Right cardiac atrium (tissue), 5 donors: ENCODE results near the gene AAGAB. TPM values are rescaled to one million over a fixed set of nuclear protein-coding genes. Genes with fewer than 3 reads are reported as not detected.

Experiments
- ATAC-seq, 2 donors: fragments of 200-7000 bp; cut with Tn5 transposase; one replicate each; pipeline versions ENCODE4 v1.8.0 to v1.9.1; 2020; ENCODE audit warnings: moderate library complexity in 2 of 2, mild to moderate bottlenecking in 1 of 2
- DNase-seq, 3 donors: peaks; one replicate each; pipeline ENCODE4 v3.0.0-alpha.2; 2020
- H3K27ac ChIP-seq: one replicate; pipeline ENCODE4 v1.5.1; 2013; ENCODE audit warnings: mild to moderate bottlenecking, low read length, control low read depth, moderate library complexity
- H3K27me3 ChIP-seq: one replicate; pipeline ENCODE4 v1.6.1; 2013; ENCODE audit not compliant: control insufficient read depth, insufficient read depth
- H3K4me1 ChIP-seq: one replicate; pipeline ENCODE4 v1.6.1; 2013; ENCODE audit warnings: low read length; ENCODE audit not compliant: control insufficient read depth, insufficient read depth
- H3K4me3 ChIP-seq: one replicate; pipeline ENCODE4 v1.5.1; 2013; ENCODE audit warnings: low read length, control low read depth
- H3K9me3 ChIP-seq: one replicate; pipeline ENCODE4 v1.6.1; 2013; ENCODE audit warnings: low read length; ENCODE audit not compliant: control insufficient read depth
- WGBS: extraction: QIAGEN DNeasy Blood & Tissue Kit; methylation state at CpG from one replicate; pipeline ENCODE4 v1.1.7; 2013; 5-methylcytosine and 5-hydroxymethylcytosine counted together
- intact Hi-C, 4 donors: fragments of 100-400 bp; cut with DNase I; formaldehyde crosslinking; loops; one replicate each; pipeline versions ENCODE4 v1.11.0 to v1.14.0; 2022 to 2023
- polyA plus RNA-seq: library from polyadenylated mRNA; stranded (reverse); fragments of 200-250 nt; gene quantifications from one replicate; pipeline ENCODE4 v1.2.3, GENCODE V29; 2013
- total RNA-seq, 4 donors: library from RNA; stranded (reverse); fragmentation: NEBNext Ultra II Directional; extraction: Animal tissue kit (Norgen Biotek cat#: 25700); gene quantifications; one replicate each; pipeline ENCODE4 v1.2.1, GENCODE V29; 2021
- donor health status: healthy with polysubstance abuse.
- donor health status: DM: no; HTN: yes; CAD: no.
- donor health status: DM: no; HTN: no; CAD: no.
- donor health status: DM: no; HTN: yes; CAD: no; lungs with severe emphysema.
- donor health status: DM: yes; HTN: yes; CAD: no.

AAGAB gene
- total and polyA plus RNA-seq, 5 donors: 9.3 to 34.1 (median 20.7) TPM

- Histone ChIP-seq H3K9me3 (no peaks in the 10 kb centered on the region), H3K27me3 (no peaks in the 10 kb centered on the region), H3K4me3 (no peak overlapping the region), H3K27ac (no peak overlapping the region), H3K4me1 (no peaks in the 10 kb centered on the region)
- intact Hi-C loops: no loop called here
- WGBS: 69% methylated on average over 1 of the region's 1 CpG
- DNase-seq (no peak), ATAC-seq (no peak)
Measured at GRCh38 chr15:67228286-67228685, 26.2 kb downstream of the AAGAB start.

- ATAC-seq (no peak), DNase-seq (no peak)
- no peaks in the 10 kb centered on the region for H3K4me1 ChIP-seq
- no peaks in the 10 kb centered on the region for H3K9me3 ChIP-seq
- no peak overlapping the region for H3K4me3 ChIP-seq
- intact Hi-C loops: no loop called here
- no peaks in the 10 kb centered on the region for H3K27me3 ChIP-seq
- H3K27ac ChIP-seq: no peak overlapping the region
- WGBS: 95% methylated on average over 1 of the region's 1 CpG
Measured at GRCh38 chr15:67227846-67228245, 26.6 kb downstream of the AAGAB start.

GRCh38 chr15:67227431-67227830, 27.0 kb downstream of the AAGAB start:
- intact Hi-C loops: no loop called here
- Histone ChIP-seq H3K4me3 (no peak overlapping the region), H3K4me1 (no peaks in the 10 kb centered on the region), H3K9me3 (no peaks in the 10 kb centered on the region), H3K27ac (no peak overlapping the region), H3K27me3 (no peaks in the 10 kb centered on the region)
- ATAC-seq (no peak), DNase-seq (no peak)
- WGBS: 93% methylated on average over 1 of the region's 1 CpG

- H3K4me1 ChIP-seq: no peaks in the 10 kb centered on the region
- 97% methylated on average over 2 of the region's 2 CpGs for WGBS
- H3K27ac ChIP-seq: no peak overlapping the region
- intact Hi-C loops: no loop called here
- no peak for DNase-seq
- no peak overlapping the region for H3K4me3 ChIP-seq
- H3K9me3 ChIP-seq: no peaks in the 10 kb centered on the region
- H3K27me3 ChIP-seq: no peaks in the 10 kb centered on the region
- no peak for ATAC-seq
Measured at GRCh38 chr15:67225336-67225735, 29.1 kb downstream of the AAGAB start.

- Histone ChIP-seq H3K4me1 (no peaks in the 10 kb centered on the region), H3K27me3 (no peaks in the 10 kb centered on the region), H3K4me3 (no peak overlapping the region), H3K9me3 (no peaks in the 10 kb centered on the region), H3K27ac (no peak overlapping the region)
- ATAC-seq: no peak
- no peak for DNase-seq
- 97% methylated on average over 3 of the region's 3 CpGs for WGBS
- intact Hi-C loops: no loop called here
Measured at GRCh38 chr15:67224889-67225288, 29.6 kb downstream of the AAGAB start.

- Histone ChIP-seq H3K27me3 (no peaks in the 10 kb centered on the region), H3K27ac (no peak overlapping the region), H3K4me3 (no peak overlapping the region), H3K9me3 (no peaks in the 10 kb centered on the region), H3K4me1 (no peaks in the 10 kb centered on the region)
- DNase-seq: no peak
- no peak for ATAC-seq
- WGBS: 98% methylated on average over 2 of the region's 2 CpGs
- intact Hi-C loops: no loop called here
Measured at GRCh38 chr15:67219288-67219687, 35.2 kb downstream of the AAGAB start.

- no peak overlapping the region for H3K4me3 ChIP-seq
- no peak overlapping the region for H3K27ac ChIP-seq
- DNase-seq: no peak
- intact Hi-C loops: no loop called here
- no peaks in the 10 kb centered on the region for H3K4me1 ChIP-seq
- no peaks in the 10 kb centered on the region for H3K9me3 ChIP-seq
- ATAC-seq: no peak
- no peaks in the 10 kb centered on the region for H3K27me3 ChIP-seq
Measured at GRCh38 chr15:67218428-67218827, 36.0 kb downstream of the AAGAB start.

- DNase-seq (no peak), ATAC-seq (no peak)
- no peak overlapping the region for H3K4me3 ChIP-seq
- intact Hi-C loops: no loop called here
- H3K4me1 ChIP-seq: no peaks in the 10 kb centered on the region
- no peaks in the 10 kb centered on the region for H3K27me3 ChIP-seq
- H3K9me3 ChIP-seq: no peaks in the 10 kb centered on the region
- no peak overlapping the region for H3K27ac ChIP-seq
Measured at GRCh38 chr15:67216859-67217258, 37.6 kb downstream of the AAGAB start.

- no peak for ATAC-seq
- intact Hi-C loops: no loop called here
- WGBS: 87% methylated on average over 6 of the region's 6 CpGs
Measured at GRCh38 chr15:67215102-67215501, 39.4 kb downstream of the AAGAB start.

GRCh38 chr15:67212684-67213367, 41.6 kb downstream of the AAGAB start:
- Histone ChIP-seq H3K27ac (no peak overlapping the region), H3K4me1 (no peaks in the 10 kb centered on the region), H3K27me3 (no peaks in the 10 kb centered on the region), H3K9me3 (no peaks in the 10 kb centered on the region), H3K4me3 (no peak overlapping the region)
- DNase-seq (no peak), ATAC-seq (no peak)
- intact Hi-C loops: no loop called here
- 94% methylated on average over 4 of the region's 4 CpGs for WGBS

More at GRCh38 chr15:67215102-67215501, 39.4 kb downstream of the AAGAB start:
- no peaks in the 10 kb centered on the region for H3K27me3 ChIP-seq
- H3K4me3 ChIP-seq: no peak overlapping the region
- DNase-seq: no peak
- H3K27ac ChIP-seq: no peak overlapping the region
- no peaks in the 10 kb centered on the region for H3K9me3 ChIP-seq
- no peaks in the 10 kb centered on the region for H3K4me1 ChIP-seq

GRCh38 chr15:67210555-67211168, 43.8 kb downstream of the AAGAB start:
- no peaks in the 10 kb centered on the region for H3K9me3 ChIP-seq
- H3K27ac ChIP-seq: no peak overlapping the region
- ATAC-seq (no peak), DNase-seq (no peak)
- intact Hi-C loops: no loop called here
- H3K4me3 ChIP-seq: no peak overlapping the region
- no peaks in the 10 kb centered on the region for H3K27me3 ChIP-seq
- no peaks in the 10 kb centered on the region for H3K4me1 ChIP-seq
- 94% methylated on average over 5 of the region's 5 CpGs for WGBS

GRCh38 chr15:67208396-67208795, 46.1 kb downstream of the AAGAB start:
- H3K27ac ChIP-seq: no peak overlapping the region
- H3K4me3 ChIP-seq: no peak overlapping the region
- intact Hi-C loops: no loop called here
- H3K27me3 ChIP-seq: no peaks in the 10 kb centered on the region
- H3K4me1 ChIP-seq: no peaks in the 10 kb centered on the region
- ATAC-seq (no peak), DNase-seq (no peak)
- no peaks in the 10 kb centered on the region for H3K9me3 ChIP-seq
- 70% methylated on average over 2 of the region's 2 CpGs for WGBS
